Dendritic cell treated with granulocyte-macrophage colony-stimulating factor and Interleukin-4, amounts not matched to agents 40 ng/mL and 50 ng/mL, for 4 days (primary cell): ENCODE measurements around the gene EPB41.
A peak's percentile ranks its signal among the peaks of the same experiment; 100 is the strongest.

Experiments
- H3K27ac Mint-ChIP-seq: one replicate; pipeline ENCODE4 v1.8.0; 2022; ENCODE audit warnings: mild to moderate bottlenecking, mixed read lengths
- H3K27me3 Mint-ChIP-seq: one replicate; pipeline ENCODE4 v1.8.0; 2022; ENCODE audit warnings: mild to moderate bottlenecking, mixed read lengths
- H3K36me3 Mint-ChIP-seq: one replicate; pipeline ENCODE4 v1.8.0; 2022; ENCODE audit warnings: low read depth, mixed read lengths
- H3K4me1 Mint-ChIP-seq: one replicate; pipeline ENCODE4 v1.8.0; 2022; ENCODE audit warnings: low read depth, mixed read lengths
- H3K4me3 Mint-ChIP-seq: one replicate; pipeline ENCODE4 v1.8.0; 2022; ENCODE audit warnings: mild to moderate bottlenecking, moderate library complexity, mixed read lengths
- H3K9me3 Mint-ChIP-seq: one replicate; pipeline ENCODE4 v1.8.0; 2022; ENCODE audit warnings: mixed read lengths
- intact Hi-C: fragments of 100-400 bp; cut with micrococcal nuclease; formaldehyde crosslinking; loops from one replicate; pipeline ENCODE4 v1.15.0; 2022

The EPB41 gene

GRCh38 chr1:28897789-28898188 is 16.6 kb upstream of the EPB41 start:
- no peak overlapping the region for H3K27ac Mint-ChIP-seq
- H3K9me3 Mint-ChIP-seq, result no peaks in the 10 kb centered on the region
- no peaks in the 10 kb centered on the region for H3K27me3 Mint-ChIP-seq
- peaks cover 31% of the 10 kb centered on the region for H3K36me3 Mint-ChIP-seq
- intact Hi-C loops, result no loop called here
- H3K4me1 Mint-ChIP-seq, result peaks cover 35% of the 10 kb centered on the region
- H3K4me3 Mint-ChIP-seq, result no peak overlapping the region

DNA sequence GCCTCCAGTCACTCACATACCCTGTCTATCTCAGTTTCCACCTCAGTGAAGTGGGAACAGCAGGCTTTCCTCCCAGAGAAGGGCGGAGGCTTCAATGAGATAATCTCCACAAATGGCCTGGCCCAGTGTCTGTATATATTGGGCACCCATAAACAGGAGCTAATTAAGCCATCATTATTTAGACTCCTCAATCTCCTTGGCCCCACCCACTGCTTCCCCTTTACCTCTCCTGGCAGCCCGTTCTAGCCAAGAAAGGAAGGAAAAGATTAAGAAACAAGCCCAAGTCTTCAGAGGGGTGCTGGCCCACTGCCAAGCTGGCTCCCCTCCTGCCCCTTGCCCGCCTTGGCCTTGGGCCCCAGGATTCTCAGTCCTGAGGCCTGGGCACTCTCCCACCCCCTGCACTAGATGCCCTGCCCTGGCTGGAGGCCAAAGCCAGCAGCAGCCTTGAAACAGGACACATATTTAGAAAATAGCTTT is 15.9 kb upstream of the EPB41 start:
- peaks cover 30% of the 10 kb centered on the region for H3K36me3 Mint-ChIP-seq
- H3K27ac Mint-ChIP-seq, result peak overlapping the region; percentile 44
- no peaks in the 10 kb centered on the region for H3K9me3 Mint-ChIP-seq
- H3K4me3 Mint-ChIP-seq, result no peak overlapping the region
- peaks cover 35% of the 10 kb centered on the region for H3K4me1 Mint-ChIP-seq
- intact Hi-C loops, result no loop called here
- H3K27me3 Mint-ChIP-seq, result no peaks in the 10 kb centered on the region

DNA sequence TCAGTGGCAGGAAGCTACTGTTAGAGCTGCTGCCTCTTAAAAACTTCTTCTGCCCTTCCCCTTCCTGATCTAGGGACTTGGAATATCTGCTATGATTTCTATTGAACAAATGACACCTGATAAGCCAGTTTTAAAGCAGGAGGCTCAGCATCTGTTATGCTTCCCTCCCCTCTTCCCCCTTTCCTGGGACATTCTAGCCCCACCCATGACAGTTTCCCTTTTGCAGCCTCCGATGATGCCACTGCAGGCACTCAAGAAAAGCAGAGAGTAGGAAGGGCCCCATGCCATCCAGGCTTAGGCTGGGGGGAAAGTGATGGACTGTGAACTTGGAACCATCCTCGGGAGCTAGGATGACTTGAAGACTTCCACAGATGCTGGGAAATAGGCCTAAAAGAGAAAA is 15.1 kb upstream of the EPB41 start:
- no peak overlapping the region for H3K4me3 Mint-ChIP-seq
- H3K4me1 Mint-ChIP-seq, result peaks cover 35% of the 10 kb centered on the region
- H3K36me3 Mint-ChIP-seq, result peaks cover 25% of the 10 kb centered on the region
- intact Hi-C loops, result no loop called here
- H3K27ac Mint-ChIP-seq, result peak overlapping the region; percentile 44
- H3K9me3 Mint-ChIP-seq, result no peaks in the 10 kb centered on the region
- no peaks in the 10 kb centered on the region for H3K27me3 Mint-ChIP-seq

DNA sequence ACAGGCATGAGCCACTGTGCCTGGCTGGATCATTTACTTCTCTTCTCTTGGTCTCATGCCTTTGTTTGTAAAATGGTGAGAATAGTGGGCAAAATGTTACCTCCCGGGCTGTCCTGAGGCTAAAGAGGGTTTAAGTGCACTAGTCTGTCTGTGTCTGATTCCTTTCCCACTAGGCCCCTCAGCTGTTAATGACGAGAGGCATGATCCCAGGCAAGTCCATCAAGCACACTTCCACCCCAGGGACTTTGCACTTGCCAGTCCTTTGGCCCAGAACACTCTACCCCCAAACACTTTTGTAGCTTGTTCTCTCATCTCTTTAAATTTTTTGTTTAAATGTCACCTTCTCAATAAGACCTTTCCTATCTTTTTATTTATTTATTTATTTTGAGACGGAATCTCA is 13.8 kb upstream of the EPB41 start:
- Mint-ChIP-seq H3K4me3 (no peak overlapping the region), H3K9me3 (no peaks in the 10 kb centered on the region), H3K4me1 (peaks cover 29% of the 10 kb centered on the region), H3K27ac (no peak overlapping the region), H3K36me3 (peaks cover 17% of the 10 kb centered on the region), H3K27me3 (no peaks in the 10 kb centered on the region)
- intact Hi-C loops, result no loop called here

GRCh38 chr1:28902738-28903137 is 11.6 kb upstream of the EPB41 start:
- H3K9me3 Mint-ChIP-seq, result no peaks in the 10 kb centered on the region
- intact Hi-C loops, result no loop called here
- peaks cover 19% of the 10 kb centered on the region for H3K4me1 Mint-ChIP-seq
- H3K27ac Mint-ChIP-seq, result no peak overlapping the region
- peaks cover 5% of the 10 kb centered on the region for H3K36me3 Mint-ChIP-seq
- no peak overlapping the region for H3K4me3 Mint-ChIP-seq
- H3K27me3 Mint-ChIP-seq, result no peaks in the 10 kb centered on the region

GRCh38 chr1:28905921-28906666 is 8.3 kb upstream of the EPB41 start:
- H3K4me3 Mint-ChIP-seq, result no peak overlapping the region
- intact Hi-C loops, result no loop called here
- no peak overlapping the region for H3K27ac Mint-ChIP-seq
- no peaks in the 10 kb centered on the region for H3K27me3 Mint-ChIP-seq
- no peaks in the 10 kb centered on the region for H3K36me3 Mint-ChIP-seq
- H3K9me3 Mint-ChIP-seq, result no peaks in the 10 kb centered on the region
- no peaks in the 10 kb centered on the region for H3K4me1 Mint-ChIP-seq

DNA sequence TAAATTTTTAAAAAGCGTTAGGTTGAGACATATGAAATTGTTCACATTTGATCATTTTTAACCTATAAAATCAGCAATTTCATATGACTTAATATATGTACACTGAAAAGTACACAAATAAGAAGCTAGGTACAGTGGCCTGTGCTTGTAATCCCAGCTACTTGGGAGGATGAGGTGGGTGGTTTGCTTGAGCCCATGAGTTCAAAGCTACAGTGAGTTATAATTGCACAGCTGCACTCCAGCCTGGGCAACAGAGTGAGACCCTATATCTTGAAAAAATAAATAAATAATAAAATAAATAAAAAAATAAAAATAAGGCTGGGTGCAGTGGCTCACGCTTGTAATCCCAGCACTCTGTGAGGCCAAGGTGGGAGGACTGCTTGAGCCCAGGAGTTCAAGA is 5.2 kb upstream of the EPB41 start:
- intact Hi-C loops, result no loop called here
- no peaks in the 10 kb centered on the region for H3K9me3 Mint-ChIP-seq
- H3K36me3 Mint-ChIP-seq, result peaks cover 5% of the 10 kb centered on the region
- H3K27ac Mint-ChIP-seq, result no peak overlapping the region
- H3K27me3 Mint-ChIP-seq, result no peaks in the 10 kb centered on the region
- peaks cover 8% of the 10 kb centered on the region for H3K4me1 Mint-ChIP-seq
- H3K4me3 Mint-ChIP-seq, result no peak overlapping the region

DNA sequence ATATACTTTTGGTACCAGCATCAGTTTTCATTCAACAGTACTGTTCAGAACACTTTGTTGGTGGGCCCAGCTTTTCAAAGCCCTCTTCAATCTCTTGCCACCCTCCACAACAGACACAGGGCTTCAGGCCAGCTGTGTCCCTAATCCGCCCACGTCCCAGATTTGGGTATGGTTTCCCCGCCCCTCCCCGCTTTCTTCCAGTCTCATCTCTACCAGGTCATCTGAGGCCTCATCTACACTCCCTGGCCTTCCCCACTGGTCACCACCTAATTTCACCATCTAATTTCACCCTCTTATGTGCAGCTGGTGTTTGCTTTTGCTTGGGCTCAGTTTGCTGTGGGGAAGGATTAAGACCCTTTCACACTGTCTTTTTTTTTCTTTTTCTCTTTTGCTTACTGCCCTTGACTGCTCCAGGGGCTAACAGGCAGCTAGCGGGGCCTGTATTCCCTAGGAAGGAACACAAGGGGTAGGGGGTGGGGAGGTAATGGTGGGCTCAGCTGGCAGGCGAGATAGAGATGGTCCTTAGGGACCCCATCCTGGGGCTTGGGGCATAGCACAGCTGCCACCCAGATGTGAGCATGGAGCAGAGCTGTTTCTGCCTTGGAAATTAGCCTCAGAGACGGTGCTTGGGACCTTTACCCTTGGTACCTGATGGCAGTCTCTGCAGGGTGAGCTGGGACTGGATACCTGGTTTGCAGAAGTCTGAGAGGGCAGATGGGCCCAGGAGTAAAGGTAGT is 3.8 kb upstream of the EPB41 start:
- Mint-ChIP-seq H3K4me3 (no peak overlapping the region), H3K36me3 (peaks cover 5% of the 10 kb centered on the region), H3K4me1 (peaks cover 18% of the 10 kb centered on the region), H3K27me3 (no peaks in the 10 kb centered on the region), H3K27ac (no peak overlapping the region), H3K9me3 (no peaks in the 10 kb centered on the region)
- intact Hi-C loops, result no loop called here

GRCh38 chr1:28913786-28914227 is 562 bp upstream of the EPB41 start:
- Mint-ChIP-seq H3K4me3 (peak overlapping the region; percentile 85), H3K36me3 (peaks cover 5% of the 10 kb centered on the region), H3K4me1 (peaks cover 22% of the 10 kb centered on the region), H3K27me3 (peaks cover 2% of the 10 kb centered on the region), H3K9me3 (no peaks in the 10 kb centered on the region), H3K27ac (peak overlapping the region; percentile 61)
- intact Hi-C loops, result loop anchor here (1.0 kb wide), 1 partner anchor 28 kb away; no protein-coding TSS in a partner anchor

DNA sequence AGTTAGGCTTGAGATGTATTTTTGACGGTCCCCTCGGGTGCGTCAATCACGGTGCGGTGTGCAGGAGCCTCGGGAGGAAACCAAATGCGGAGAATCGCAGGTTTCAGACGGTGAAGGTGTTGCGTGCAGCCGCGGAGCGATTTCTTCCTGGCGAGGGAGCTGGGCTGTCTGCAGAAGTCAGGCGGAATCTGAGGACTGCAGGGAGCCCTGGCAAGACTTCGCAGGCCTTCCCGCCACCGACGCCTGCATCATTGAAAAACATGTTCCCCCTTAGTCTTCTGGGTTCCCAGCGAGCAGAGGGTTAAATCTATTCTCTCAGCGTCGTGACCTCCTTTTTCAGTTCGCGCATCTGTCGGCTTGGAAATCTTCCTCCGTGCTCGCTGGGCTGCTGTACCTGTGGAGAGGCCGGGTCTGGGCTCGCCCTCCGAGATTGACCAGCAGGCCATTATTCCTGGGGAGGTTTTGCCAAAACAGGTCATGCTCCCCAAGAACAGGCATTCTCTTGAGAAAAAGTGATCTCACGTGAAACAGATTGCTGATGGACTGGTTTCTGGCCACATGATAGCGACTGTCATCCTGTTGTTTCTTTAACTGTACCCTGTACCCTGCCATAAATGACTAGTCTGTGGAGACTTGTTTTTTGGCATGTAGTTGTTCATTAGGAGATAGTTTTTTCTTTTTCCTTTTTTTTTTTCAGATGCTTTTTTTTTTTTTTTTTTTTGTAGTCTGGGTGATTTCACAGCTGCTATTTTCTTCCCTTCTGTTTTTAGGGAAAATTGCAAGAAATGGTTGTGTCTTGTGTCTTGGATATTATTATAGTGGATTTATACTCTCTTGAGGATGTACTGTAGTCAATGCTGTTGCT is 894 bp downstream of the EPB41 start:
- peak overlapping the region; percentile 52 for H3K27ac Mint-ChIP-seq
- peaks cover 2% of the 10 kb centered on the region for H3K27me3 Mint-ChIP-seq
- peaks cover 5% of the 10 kb centered on the region for H3K36me3 Mint-ChIP-seq
- peaks cover 22% of the 10 kb centered on the region for H3K4me1 Mint-ChIP-seq
- no peaks in the 10 kb centered on the region for H3K9me3 Mint-ChIP-seq
- H3K4me3 Mint-ChIP-seq, result peak overlapping the region; percentile 85
- intact Hi-C loops, result no loop called here

DNA sequence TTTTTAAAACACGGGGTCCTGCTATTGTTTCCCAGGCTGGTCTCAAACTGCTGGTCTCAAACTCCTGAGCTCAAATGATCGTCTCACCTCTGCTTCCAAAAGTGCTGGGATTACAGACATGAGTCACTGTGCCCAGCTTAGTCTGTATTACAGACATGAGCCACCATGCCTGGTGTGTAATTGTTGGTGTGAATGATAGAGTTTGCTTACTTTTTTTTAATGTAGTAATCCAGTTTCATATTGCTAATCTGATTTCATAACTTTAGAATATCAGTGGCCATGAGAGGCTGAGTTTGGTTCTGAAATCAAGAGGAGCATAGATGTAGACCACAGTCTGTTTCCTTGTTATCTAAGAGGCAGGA is 3.4 kb downstream of the EPB41 start:
- H3K9me3 Mint-ChIP-seq, result no peaks in the 10 kb centered on the region
- H3K4me3 Mint-ChIP-seq, result no peak overlapping the region
- H3K27me3 Mint-ChIP-seq, result peaks cover 2% of the 10 kb centered on the region
- intact Hi-C loops, result no loop called here
- H3K36me3 Mint-ChIP-seq, result peaks cover 3% of the 10 kb centered on the region
- peaks cover 22% of the 10 kb centered on the region for H3K4me1 Mint-ChIP-seq
- H3K27ac Mint-ChIP-seq, result no peak overlapping the region

GRCh38 chr1:28921286-28921869 is 7.0 kb downstream of the EPB41 start:
- Mint-ChIP-seq H3K36me3 (no peaks in the 10 kb centered on the region), H3K9me3 (no peaks in the 10 kb centered on the region), H3K4me1 (peaks cover 7% of the 10 kb centered on the region), H3K27me3 (no peaks in the 10 kb centered on the region), H3K27ac (no peak overlapping the region), H3K4me3 (no peak overlapping the region)
- intact Hi-C loops, result loop anchor here (10.0 kb wide), 1 partner anchor 63 kb away; no protein-coding TSS in a partner anchor

DNA sequence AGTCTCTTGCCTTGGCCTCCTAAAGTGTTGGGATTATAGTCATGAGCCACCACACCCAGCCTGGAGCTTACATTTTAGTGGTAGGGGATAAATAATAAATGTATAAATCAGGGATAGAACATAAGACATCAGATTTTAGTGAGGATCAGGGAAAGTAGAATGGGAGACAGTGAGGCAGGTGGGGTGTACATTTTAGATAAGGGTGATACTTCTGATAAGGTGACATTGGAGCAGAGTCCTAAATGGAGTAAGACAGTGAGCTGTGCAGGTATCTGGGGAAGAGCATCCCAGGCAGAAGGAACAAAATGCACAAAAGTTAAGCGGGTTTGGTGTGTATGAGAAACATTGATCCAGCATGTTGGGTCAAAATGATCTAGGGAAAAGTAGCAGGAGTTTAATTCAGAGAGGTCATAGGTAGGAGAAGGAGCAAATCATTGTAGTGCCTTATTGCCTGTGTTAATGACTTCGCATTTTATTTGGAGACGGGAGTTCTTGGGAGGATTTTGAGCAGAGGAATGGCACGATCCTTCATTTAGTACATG is 11.1 kb downstream of the EPB41 start:
- H3K4me1 Mint-ChIP-seq, result peaks cover 20% of the 10 kb centered on the region

More for the DNA sequence above, 11.1 kb downstream of the EPB41 start:
- Mint-ChIP-seq H3K27me3 (no peaks in the 10 kb centered on the region), H3K36me3 (no peaks in the 10 kb centered on the region), H3K9me3 (no peaks in the 10 kb centered on the region), H3K27ac (peak overlapping the region; percentile 0), H3K4me3 (no peak overlapping the region)
- intact Hi-C loops, result loop anchor here (10.0 kb wide), 1 partner anchor 59 kb away; no protein-coding TSS in a partner anchor
